ENCODE measurements around the gene SBF2.

GRCh38 chr11:10233581-10233980, 60.4 kb downstream of the SBF2 start:
- TF ChIP-seq CTCF (IDR thresholded peaks at IDR 0.05; ENCODE audit: low read depth, low read length, poor library complexity, severe bottlenecking) (no peak), EZH2phosphoT487 (IDR thresholded peaks at IDR 0.05; ENCODE audit: borderline replicate concordance, low read length) (no peak)
